HG03520 (cell line): Measurements from ENCODE around the gene PRND.
"Not testable (repeated sequence)": the region's sequence is repeated elsewhere in the genome, so short reads cannot be mapped to it uniquely, and the experiment has no call there.

Experiments used
- ATAC-seq: cut with Tn5 transposase; IDR thresholded peaks from one replicate; pipeline ENCODE4 v1.9.1; 2021; ENCODE audit warnings: mild to moderate bottlenecking, moderate library complexity; ENCODE audit not compliant: unreplicated experiment

The PRND gene

DNA sequence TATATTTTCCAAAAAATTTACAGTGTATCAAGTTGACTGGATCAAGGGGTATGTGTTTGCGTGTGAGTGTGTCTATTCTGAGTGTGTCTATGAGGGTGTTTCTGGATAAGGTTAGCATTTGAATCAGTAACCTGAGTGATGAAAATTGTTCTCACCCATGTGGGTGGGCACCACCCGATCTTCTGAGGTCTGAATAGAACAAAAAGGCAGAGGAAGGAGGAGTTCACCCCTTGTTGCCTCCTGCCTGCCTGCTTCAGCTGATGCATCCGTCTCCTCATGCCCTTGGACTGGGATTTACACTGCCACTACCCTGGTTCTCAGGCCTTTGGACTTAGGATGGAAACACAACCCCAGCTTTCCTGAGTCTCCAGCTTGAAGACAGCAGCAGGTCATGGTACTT lies 13.7 kb upstream of the PRND start:
- ATAC-seq: no peak

DNA sequence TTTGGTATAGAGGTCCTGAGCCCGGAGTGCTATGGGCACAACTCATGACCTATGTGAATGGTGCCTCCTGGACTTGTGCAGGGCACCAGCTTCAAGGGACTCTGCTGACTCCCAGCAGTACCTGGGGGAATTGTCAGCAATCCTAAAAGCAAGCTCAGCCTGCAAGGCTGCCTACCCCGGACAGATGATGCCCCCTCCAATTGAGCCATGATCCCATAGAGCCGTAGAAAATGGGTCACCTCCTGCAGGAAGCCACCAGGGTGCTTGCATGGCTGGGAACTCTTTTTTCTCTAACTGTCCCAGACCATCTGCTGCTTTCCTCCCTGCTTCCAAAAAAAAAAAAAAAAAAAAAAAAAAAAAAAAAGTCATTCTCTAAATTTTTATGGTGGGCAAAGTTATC lies 12.9 kb upstream of the PRND start:
- ATAC-seq: no peak

DNA sequence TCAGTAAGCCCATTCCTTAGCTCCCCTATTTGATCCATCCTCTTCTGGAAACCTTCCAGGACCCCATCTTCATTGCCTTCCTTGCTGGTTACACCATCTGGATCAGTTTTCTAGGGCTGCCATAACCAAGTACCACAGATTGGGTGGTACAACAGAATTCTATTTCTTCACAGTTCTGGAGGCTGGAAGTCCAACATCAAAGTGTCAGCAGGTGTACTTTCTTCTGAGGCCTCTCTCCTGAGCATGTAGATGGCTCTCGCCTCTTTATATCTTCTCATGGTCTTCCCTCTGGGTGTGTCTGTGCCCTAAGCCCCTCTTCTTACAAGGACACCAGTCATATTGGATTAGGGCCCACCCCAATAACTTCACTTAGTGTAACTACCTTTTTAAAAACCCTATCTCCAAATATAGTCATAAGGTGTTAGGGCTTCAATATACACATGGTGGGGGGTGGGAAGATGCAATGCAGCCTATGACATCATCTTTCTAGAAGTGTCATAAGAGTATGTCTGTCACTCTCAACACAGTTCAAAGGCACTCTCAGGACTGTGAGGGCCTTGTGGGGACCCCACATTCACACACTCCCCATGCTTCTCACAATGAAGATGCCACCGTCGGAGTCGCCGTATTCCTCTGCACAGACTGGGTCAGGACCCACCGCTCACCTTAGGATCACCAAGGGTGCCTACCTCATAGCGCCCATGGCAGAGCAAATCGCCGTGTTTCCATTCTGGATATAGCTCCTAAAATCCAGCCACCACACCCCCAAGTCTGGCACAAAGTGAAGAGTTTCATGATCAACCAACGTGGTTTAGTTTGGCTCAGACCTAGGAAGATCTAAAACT lies 12.2 kb upstream of the PRND start:
- ATAC-seq: no peak

DNA sequence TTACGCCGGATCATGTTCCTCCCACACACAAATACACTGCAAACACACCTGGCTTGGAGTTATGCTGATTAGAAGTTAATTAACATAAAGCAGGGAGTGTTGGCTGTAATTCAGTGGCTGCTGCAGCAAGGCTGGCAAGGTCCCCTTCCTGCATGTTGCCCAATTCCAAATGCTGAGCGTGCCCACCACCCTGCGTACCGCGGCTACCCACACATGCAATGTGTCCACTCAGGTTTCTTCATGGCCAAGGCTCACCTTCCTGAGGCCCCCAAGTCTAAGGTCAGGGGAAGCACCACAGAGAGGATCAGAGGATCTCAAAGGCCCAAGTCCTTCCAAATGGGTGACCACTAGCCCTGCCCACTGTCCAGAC lies 11.6 kb upstream of the PRND start:
- no peak for ATAC-seq

DNA sequence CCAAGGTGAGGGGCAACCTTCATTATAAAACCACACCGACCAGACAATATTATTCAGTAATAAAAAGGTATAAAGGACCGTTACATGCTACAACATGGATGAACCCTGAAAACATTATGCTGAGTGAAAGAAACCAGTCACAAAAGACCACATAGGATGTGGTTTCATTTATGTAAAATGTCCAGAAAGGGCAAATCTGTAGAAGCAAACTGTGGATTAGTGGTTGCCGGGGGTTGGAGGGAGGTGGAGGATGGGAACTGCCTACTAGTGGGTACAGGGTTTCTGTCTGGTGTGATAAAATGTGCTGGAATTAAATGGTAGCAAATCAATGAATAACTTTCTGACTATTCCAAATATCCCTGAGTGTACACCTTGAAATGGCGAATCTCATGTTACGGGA lies 10.2 kb upstream of the PRND start:
- no peak for ATAC-seq

DNA sequence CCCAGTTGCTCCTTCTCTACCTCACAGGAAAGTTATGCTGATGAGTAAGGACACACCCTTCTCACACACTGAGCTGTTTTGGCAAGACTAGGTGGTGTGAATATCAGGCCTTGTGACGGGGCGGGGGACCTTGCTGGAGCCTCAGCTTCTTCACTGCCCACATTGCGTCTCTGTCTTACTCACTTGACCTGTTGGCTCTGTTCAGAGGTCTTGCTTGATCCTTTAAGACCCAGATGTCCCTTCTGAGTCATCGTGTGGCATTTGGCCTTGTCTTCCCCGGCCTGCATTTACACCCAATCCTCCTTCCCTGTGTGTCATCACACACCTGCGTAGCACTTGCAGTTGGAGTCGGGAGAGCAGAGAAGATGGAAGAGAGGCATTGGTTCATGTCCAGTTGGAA lies 8.3 kb upstream of the PRND start:
- no peak for ATAC-seq

DNA sequence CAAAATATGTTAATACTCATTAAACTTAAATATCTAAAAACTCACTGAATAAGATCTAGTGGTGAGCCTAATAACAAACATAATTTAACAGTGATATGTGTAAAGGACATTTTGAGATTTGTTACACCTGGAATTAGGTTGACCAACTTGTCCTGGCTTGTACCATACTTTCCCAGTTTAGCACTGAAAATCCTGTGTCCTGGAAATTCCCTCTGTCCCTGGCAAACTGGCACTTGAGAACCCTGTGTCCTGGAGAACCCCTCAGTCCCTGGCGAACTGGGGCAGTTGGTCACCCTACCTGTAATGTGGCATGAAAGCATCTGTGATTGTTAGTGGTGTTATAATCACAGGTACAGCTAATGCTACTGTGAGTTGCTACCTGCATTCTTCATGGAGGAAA lies 6.9 kb upstream of the PRND start:
- no peak for ATAC-seq

DNA sequence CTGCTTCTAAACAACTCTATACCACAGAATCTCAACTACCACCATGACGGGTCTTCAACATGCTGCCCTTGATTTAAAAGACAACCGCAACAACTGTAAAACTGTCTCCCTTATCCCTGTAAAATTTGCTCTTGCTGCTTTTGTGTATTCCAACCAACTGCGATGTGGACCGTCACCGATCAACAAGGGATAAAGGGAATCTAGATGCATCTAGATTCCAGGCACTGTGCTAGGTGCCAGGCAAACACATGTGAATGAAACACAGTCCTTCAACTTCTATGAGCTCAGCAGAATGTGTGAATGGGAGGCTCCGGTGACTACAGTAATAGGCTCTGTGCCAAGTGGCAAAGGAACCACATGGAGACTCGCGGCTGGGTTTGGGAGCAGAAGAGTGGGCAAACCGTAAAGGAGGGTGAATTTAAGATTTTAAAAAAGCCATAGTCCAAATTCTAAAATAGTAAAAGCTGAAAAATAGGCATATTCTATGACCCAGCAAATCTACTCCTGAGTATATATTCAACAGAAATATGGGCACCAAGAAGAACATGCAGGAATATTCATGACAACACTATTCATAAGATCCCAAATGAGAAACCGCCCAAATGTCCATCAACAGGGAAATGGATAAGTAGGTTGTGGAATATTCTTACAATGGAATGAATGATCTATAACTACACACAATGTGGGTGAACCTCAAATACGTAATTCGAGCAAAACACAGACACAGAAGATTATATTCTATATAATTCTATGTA lies 3.7 kb upstream of the PRND start:
- ATAC-seq: no peak

DNA sequence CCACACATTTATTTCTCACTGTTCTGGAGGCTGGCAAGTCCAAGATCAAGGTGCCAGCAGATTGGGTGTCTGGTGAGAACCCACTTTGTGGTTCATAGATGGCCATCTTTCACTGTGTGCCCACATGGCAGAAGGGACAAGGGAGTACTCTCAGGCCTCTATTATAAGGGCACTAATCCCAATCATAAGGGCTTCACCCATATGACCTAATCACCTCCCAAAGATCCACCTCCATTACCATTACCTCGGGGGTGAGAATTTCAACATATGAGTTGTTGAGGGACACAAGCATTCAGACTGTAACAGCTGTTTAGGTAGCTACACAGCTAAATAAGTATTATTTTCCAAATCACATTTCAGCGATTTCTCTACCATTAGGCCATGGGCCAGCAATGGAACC lies 2.5 kb upstream of the PRND start:
- no peak for ATAC-seq

DNA sequence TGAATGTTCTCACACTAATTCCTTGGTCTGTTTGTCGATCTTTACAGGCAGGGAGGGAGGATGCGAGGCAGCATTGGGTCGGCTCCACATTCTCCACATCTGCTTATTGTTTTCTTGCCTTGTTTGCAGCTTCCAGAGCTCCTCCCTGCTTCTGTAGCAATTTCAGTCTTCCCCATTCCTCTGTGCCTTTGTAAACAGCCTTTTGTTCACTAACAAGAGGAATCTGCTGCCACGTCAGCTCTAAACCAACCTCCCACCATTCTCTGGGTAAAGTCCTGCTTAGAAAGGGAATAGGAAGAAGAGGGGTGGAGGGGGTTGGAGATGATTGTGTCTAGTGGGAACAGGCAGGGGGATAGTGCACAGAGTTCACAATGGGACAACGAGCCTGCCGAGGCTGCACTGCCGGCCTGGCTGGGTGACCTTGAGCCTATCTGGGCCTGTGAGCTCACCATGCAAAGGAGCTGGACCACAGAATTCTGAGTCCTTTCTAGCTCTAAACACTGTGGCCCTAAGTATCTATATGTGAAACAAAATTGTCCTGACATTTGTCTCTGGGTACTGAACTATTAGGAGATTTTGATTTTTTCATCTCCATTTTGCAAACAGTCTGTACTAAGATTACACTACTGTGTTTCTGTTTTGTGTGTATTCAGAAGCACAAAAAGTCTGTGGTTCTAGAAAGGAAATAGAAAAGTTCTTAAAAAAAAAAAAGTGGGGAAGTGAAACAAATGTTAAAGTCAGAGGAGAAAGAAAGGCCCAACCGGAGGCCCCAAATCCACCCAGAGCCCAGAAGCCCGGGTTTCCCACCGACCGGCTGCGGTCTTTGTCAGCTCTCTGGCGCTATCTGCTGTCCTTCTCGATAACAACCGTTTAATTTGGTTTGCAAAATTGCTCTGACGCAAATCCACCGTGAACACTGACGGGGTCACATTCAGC lies 1.4 kb upstream of the PRND start:
- ATAC-seq: peak; percentile 88

DNA sequence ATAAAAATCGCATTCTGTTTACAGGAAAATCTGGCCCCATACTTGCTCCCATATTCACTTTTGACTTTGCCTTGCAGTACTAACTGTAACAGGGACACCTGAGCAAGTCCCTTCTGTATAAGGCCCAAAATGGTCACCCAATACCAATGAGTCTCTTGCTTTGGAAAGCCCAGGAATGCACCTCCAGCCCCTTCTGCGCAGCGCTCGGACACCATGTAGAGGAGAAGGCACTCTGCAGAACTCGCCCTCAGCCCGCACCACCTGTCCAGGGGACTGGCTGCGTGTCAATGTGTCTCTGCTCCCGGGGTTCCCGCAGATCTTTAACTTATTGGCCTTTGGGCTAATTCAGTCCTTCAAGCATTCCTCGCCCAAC lies 746 bp upstream of the PRND start:
- ATAC-seq: no peak

DNA sequence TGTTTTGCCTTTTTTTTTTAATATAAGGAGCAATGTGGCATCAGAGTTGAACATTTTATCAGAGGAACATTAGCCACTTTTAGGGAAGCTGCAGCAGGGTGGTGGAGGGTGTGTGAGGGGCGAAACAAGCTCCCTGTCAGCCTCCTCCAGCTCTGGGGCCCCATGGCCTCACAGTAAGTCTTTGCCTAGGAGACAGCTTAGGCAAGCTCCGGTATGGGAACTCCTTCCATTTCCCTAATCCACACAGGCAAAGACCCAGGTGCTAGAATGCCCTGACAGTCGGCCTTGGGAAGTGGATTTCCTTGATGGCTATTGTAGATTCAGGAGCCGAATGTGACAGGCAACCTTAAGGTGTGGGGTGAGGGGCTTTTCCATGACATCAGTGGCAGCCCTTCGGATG lies 862 bp downstream of the PRND start:
- ATAC-seq: no peak

DNA sequence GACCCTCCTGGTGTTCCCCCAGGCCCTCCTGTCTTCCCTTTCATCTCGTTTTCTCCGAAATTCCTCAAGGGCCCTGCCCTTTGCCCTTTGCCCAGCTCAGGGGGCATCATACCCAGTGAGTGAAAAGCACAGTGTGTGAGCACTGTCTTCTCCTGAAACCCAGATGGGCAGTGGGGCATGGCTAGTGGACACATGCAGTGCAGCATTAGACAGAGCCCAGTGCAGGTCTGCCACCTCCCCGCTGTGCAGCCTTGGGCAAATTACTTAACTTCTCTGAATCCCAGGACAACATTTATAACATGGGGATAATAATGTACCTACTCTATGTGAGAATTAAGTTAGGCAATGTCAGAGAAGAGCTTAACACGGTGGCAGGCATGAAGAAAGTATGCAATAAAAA lies 1.3 kb downstream of the PRND start:
- ATAC-seq: no peak

DNA sequence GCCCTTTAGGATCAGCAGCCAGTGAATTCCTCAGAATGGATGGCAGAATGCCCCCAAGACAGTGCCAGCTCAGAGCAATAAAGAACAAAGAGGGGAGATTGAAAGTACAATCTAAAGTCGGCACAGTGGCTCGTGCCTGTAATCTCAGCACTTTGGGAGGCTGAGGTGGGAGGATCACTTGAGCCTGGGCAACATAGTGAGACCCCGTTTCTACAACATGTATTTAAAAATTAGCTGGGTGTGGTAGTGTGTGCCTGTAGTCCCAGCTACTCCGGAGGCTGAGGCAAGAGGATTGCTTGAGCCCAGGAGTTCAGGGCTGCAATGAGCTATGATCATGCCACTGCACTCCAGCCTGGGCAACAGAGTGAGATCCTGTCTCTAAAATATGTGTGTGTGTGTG lies 1.8 kb downstream of the PRND start:
- ATAC-seq: not testable (repeated sequence)

DNA sequence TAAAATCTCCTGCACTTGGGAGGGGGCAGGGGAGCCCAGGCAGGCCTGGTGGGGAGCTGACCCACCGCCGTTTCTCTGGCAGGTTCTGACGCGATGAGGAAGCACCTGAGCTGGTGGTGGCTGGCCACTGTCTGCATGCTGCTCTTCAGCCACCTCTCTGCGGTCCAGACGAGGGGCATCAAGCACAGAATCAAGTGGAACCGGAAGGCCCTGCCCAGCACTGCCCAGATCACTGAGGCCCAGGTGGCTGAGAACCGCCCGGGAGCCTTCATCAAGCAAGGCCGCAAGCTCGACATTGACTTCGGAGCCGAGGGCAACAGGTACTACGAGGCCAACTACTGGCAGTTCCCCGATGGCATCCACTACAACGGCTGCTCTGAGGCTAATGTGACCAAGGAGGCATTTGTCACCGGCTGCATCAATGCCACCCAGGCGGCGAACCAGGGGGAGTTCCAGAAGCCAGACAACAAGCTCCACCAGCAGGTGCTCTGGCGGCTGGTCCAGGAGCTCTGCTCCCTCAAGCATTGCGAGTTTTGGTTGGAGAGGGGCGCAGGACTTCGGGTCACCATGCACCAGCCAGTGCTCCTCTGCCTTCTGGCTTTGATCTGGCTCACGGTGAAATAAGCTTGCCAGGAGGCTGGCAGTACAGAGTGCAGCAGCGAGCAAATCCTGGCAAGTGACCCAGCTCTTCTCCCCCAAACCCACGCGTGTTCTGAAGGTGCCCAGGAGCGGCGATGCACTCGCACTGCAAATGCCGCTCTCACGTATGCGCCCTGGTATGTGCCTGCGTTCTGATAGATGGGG lies 3.0 kb downstream of the PRND start:
- ATAC-seq: no peak

DNA sequence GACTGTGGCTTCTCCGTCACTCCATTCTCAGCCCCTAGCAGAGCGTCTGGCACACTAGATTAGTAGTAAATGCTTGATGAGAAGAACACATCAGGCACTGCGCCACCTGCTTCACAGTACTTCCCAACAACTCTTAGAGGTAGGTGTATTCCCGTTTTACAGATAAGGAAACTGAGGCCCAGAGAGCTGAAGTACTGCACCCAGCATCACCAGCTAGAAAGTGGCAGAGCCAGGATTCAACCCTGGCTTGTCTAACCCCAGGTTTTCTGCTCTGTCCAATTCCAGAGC lies 3.5 kb downstream of the PRND start:
- no peak for ATAC-seq

DNA sequence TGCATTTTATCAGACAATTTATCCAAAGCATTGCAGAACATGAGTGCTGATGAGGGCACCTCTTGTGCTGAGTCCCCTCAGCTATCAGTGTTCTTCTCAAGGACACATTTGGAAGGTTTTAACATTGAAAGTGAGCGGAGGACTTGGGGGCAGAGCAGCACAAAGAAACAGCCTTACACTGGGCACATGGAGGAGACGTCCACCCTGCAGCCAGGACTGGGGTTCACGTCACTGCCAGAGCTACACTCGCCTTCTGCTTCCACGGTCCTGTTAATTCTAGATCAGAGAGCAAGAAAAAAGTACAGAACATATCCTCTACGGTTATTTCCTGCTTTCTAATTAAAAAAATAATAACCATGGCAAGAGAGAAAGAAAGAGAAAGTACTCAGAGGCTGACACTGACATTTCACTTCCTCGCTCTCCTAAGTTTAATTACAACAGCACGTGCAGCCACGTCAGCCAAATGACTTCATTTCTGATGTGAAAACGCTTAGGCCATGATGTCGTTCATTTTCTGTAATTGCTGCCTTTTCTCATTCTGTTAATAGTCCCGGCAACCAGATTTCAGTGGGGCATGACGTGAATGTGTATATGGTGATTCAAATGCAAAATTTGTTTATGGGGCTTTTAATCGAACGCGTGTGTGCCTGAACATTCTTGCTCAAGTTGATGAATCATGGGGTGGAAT lies 5.1 kb downstream of the PRND start:
- no peak for ATAC-seq

DNA sequence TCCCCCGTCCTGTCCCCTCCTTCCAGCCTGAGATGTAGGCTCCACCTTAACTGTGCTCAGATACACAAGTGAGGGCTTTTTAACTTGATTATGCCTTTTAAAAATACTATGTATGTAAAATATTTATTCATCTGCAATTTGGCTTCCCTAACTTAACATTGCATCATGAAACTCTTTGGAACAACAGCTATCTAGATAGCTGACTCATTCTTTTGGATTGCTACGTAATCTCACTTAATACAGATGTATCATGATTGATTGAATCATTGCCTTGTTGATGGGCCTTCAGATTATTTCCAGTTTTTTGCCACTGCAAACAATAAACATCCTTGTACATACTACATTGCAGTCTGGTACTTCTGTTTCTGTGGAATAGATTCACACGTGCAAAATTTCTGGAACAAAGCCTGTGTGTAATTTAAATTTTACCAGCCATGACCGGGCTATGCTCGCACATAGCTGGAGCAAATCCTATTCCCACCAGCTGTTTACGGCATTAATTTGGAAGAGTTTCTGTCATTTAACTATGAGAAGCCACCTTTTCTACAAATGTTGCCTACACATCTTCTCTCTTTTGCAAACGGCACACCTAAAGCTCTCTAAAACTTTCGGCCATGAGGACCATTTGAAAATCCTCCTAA lies 6.5 kb downstream of the PRND start:
- no peak for ATAC-seq

DNA sequence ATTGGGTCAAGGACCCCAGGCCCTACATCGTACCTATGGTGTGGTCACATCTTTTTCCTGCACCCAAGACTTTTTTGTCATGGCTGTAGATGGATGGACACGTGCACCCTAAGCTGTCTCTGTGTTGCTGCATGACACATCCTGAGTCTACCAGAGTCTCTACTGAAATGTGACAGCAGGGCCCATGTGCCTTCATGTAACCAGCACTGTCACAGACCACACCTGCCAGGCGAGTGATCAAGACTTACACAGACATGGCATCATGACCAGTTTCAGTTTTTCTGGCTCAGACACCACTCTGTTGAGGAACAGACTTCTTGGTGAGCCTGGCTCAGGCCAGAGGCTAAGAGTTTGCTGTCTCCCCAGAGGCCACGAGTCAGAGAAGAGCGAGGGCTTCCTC lies 7.6 kb downstream of the PRND start:
- ATAC-seq: no peak

DNA sequence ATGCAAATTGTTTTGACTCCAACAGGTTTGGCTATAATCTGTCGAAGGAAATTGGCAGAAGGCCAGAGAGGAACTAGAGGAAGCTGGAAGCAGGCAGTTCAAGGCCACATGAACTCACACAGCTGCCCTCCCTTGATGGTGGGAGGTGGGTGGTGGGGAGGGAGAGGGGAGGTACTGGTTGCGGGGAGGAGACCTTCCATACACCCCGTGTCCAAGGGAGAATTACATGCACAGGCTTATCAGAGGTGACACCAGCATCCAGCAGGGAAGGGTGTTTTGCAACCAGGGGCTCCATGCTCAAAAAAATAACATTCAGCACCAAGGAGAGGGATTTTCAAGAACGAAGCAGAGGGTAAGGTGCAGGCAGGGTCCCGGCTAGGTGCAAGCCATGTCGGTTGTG lies 9.1 kb downstream of the PRND start:
- ATAC-seq: no peak
